BLaER1 treated with 17β-estradiol and CSF1 and Interleukin-3, amounts not matched to agents 10 nM and 100 nM (cell line): ENCODE results near the gene CFAP99.

ENCODE experiments used
- H3K27ac ChIP-seq, 11 experiments: shearing (Covaris generic); formaldehyde crosslinking; 2 replicates each; pipeline ENCODE4 v1.8.1; 2022
- H3K27me3 ChIP-seq, 11 experiments: shearing (Covaris generic); formaldehyde crosslinking; 2 replicates each; pipeline ENCODE4 v1.8.1; 2022
- H3K36me3 ChIP-seq, 11 experiments: shearing (Covaris generic); formaldehyde crosslinking; 2 replicates each; pipeline ENCODE4 v1.8.1; 2022
- H3K4me1 ChIP-seq, 10 experiments: shearing (Covaris generic); formaldehyde crosslinking; 2 replicates each; pipeline ENCODE4 v1.8.1; 2022
- H3K4me2 ChIP-seq, 11 experiments: shearing (Covaris generic); formaldehyde crosslinking; 2 replicates each; pipeline ENCODE4 v1.8.1; 2022
- H3K4me3 ChIP-seq, 10 experiments: shearing (Covaris generic); formaldehyde crosslinking; 2 replicates each; pipeline ENCODE4 v1.8.1; 2022
- H3K9ac ChIP-seq, 11 experiments: shearing (Covaris generic); formaldehyde crosslinking; 2 replicates each; pipeline ENCODE4 v1.8.1; 2022
- H3K9me3 ChIP-seq, 11 experiments: shearing (Covaris generic); formaldehyde crosslinking; replicated peaks in 1 of 11; 2 replicates each; pipeline ENCODE4 v1.8.1; 2022
- H4K20me1 ChIP-seq, 11 experiments: shearing (Covaris generic); formaldehyde crosslinking; 2 replicates each; pipeline ENCODE4 v1.8.1; 2022
- Cebpa-rat ChIP-seq, 11 experiments: shearing (Covaris generic); IDR thresholded peaks; 2 replicates each; pipeline ENCODE4 v1.8.1; 2022

CFAP99 gene

GRCh38 chr4:2510351-2511259 lies 91.8 kb downstream of the CFAP99 start:
- peaks cover 91 to 99% (median 95%) of the 10 kb centered on the region in 11 experiments for H3K36me3 ChIP-seq
- H3K4me1 ChIP-seq, result peaks cover 0 to 37% (median 25%) of the 10 kb centered on the region in 10 experiments; a peak in 18 of 20 replicates
- H3K27ac ChIP-seq, result peak overlapping the region in 2 of 11 experiments; percentile 16 to 29; a peak in 2 of 22 replicates
- H3K4me3 ChIP-seq, result no peak overlapping the region
- no peak for TF ChIP-seq Cebpa-rat (IDR thresholded peaks at IDR 0.05)
- no peaks in the 10 kb centered on the region for H3K27me3 ChIP-seq
- H3K9ac ChIP-seq, result peak overlapping the region in 7 of 11 experiments; percentile 1 to 44 (median 23); a peak in 10 of 22 replicates
- H3K4me2 ChIP-seq, result peak overlapping the region in 8 of 11 experiments; percentile 3 to 42 (median 32); a peak in 12 of 22 replicates
- H4K20me1 ChIP-seq, result peaks cover 65 to 94% (median 84%) of the 10 kb centered on the region in 11 experiments; a peak in 21 of 22 replicates
- no peaks in the 10 kb centered on the region for H3K9me3 ChIP-seq

- TF ChIP-seq Cebpa-rat (IDR thresholded peaks at IDR 0.05), result no peak
- Histone ChIP-seq H3K4me1 (peaks cover 0 to 31% (median 25%) of the 10 kb centered on the region in 10 experiments; a peak in 18 of 20 replicates), H4K20me1 (peaks cover 56 to 94% (median 83%) of the 10 kb centered on the region in 11 experiments; a peak in 21 of 22 replicates), H3K36me3 (peaks cover 91 to 99% (median 93%) of the 10 kb centered on the region in 11 experiments), H3K4me2 (peak overlapping the region in 1 of 11 experiments; percentile 3; a peak in 2 of 22 replicates), H3K4me3 (no peak overlapping the region), H3K27ac (peak overlapping the region in 5 of 11 experiments; percentile 26 to 55 (median 37); a peak in 8 of 22 replicates), H3K9ac (no peak overlapping the region), H3K27me3 (no peaks in the 10 kb centered on the region), H3K9me3 (no peaks in the 10 kb centered on the region)
Observed at GRCh38 chr4:2511645-2512131, 92.9 kb downstream of the CFAP99 start.
